Calu3 (cell line): ENCODE measurements around the gene TK2. TPM values are rescaled to one million over a fixed set of nuclear protein-coding genes. Genes with fewer than 3 reads are reported as not detected.

Experiments used
- BruUV-seq: library from RNA; stranded (reverse); fragments of 400-500 nt; replicated peaks from 2 replicates; lab custom pipeline; 2021; lab: Mats Ljungman, UMichigan
- CTCF ChIA-PET: fragments of 300-600 bp; sonication (Branson Sonifier 250); formaldehyde crosslinking; loops from one replicate; lab custom pipeline; 2022; ENCODE audit warnings: antibody characterized with exemption; lab: Charles Lee
- DNase-seq: peaks from one replicate; pipeline ENCODE4 v3.0.0; 2022
- H3K27ac Mint-ChIP-seq: one replicate; pipeline ENCODE4 v1.8.0; 2022; ENCODE audit warnings: mixed read lengths; ENCODE audit not compliant: unreplicated experiment
- H3K27me3 Mint-ChIP-seq: one replicate; pipeline ENCODE4 v1.8.0; 2022; ENCODE audit warnings: mixed read lengths; ENCODE audit not compliant: unreplicated experiment
- H3K36me3 Mint-ChIP-seq: one replicate; pipeline ENCODE4 v1.8.0; 2022; ENCODE audit warnings: mild to moderate bottlenecking, moderate library complexity, mixed read lengths; ENCODE audit not compliant: insufficient read depth, unreplicated experiment
- H3K4me1 Mint-ChIP-seq: one replicate; pipeline ENCODE4 v1.8.0; 2022; ENCODE audit warnings: mild to moderate bottlenecking, low read depth, mixed read lengths; ENCODE audit not compliant: unreplicated experiment
- H3K4me3 Mint-ChIP-seq: one replicate; pipeline ENCODE4 v1.8.0; 2022; ENCODE audit warnings: mild to moderate bottlenecking, low read depth, moderate library complexity, mixed read lengths; ENCODE audit not compliant: unreplicated experiment
- H3K9me3 Mint-ChIP-seq: one replicate; pipeline ENCODE4 v1.8.0; 2022; ENCODE audit warnings: low read depth, mixed read lengths; ENCODE audit not compliant: unreplicated experiment
- CTCF ChIP-seq: fragments of 200-600 bp; IDR thresholded peaks from one replicate; pipeline ENCODE4 v1.8.0; 2022; ENCODE audit warnings: antibody characterized with exemption; ENCODE audit not compliant: unreplicated experiment
- intact Hi-C: fragments of 100-400 bp; cut with micrococcal nuclease; formaldehyde crosslinking; loops from one replicate; pipeline ENCODE4 v1.10.0; 2022; ENCODE audit not compliant: unreplicated experiment
- total RNA-seq: library from RNA; stranded (reverse); gene quantifications from 2 replicates; pipeline ENCODE4 v1.2.3, GENCODE V29; 2022

Gene TK2
- total RNA-seq, 1 experiment from 2014 or later: 53.2 TPM

GRCh38 chr16:66548868-66549267, 1.1 kb downstream of the TK2 start:
- CTCF ChIA-PET: no interaction called here
- intact Hi-C loops: no loop called here

GRCh38 chr16:66548068-66548467, 1.9 kb downstream of the TK2 start:
- H3K4me1 Mint-ChIP-seq: peaks cover 36% of the 10 kb centered on the region
- peaks cover 73% of the 10 kb centered on the region for H3K36me3 Mint-ChIP-seq
- CTCF ChIA-PET: no interaction called here
- BruUV-seq: no TSS peak
- H3K27ac Mint-ChIP-seq: peak overlapping the region; percentile 69
- H3K4me3 Mint-ChIP-seq: peak overlapping the region; percentile 77
- no peak for TF ChIP-seq CTCF
- no peaks in the 10 kb centered on the region for H3K9me3 Mint-ChIP-seq
- intact Hi-C loops: no loop called here
- no peaks in the 10 kb centered on the region for H3K27me3 Mint-ChIP-seq
- DNase-seq: no peak

More at GRCh38 chr16:66548868-66549267, 1.1 kb downstream of the TK2 start:
- TF ChIP-seq CTCF: no peak
- Mint-ChIP-seq H3K27me3 (no peaks in the 10 kb centered on the region), H3K27ac (peak overlapping the region; percentile 69), H3K4me3 (peak overlapping the region; percentile 77), H3K36me3 (peaks cover 81% of the 10 kb centered on the region), H3K9me3 (no peaks in the 10 kb centered on the region), H3K4me1 (peaks cover 44% of the 10 kb centered on the region)
- no TSS peak for BruUV-seq
- no peak for DNase-seq

- TF ChIP-seq CTCF: no peak
- BruUV-seq: no TSS peak
These were observed 2.6 kb downstream of the TK2 start for GRCh38 chr16:66547101-66547989.

GRCh38 chr16:66544016-66544757, 5.7 kb downstream of the TK2 start:
- no peak for TF ChIP-seq CTCF
- BruUV-seq: no TSS peak
- Mint-ChIP-seq H3K36me3 (peaks cover 65% of the 10 kb centered on the region), H3K4me1 (peaks cover 26% of the 10 kb centered on the region), H3K27ac (no peak overlapping the region), H3K27me3 (no peaks in the 10 kb centered on the region), H3K9me3 (no peaks in the 10 kb centered on the region), H3K4me3 (no peak overlapping the region)
- intact Hi-C loops: no loop called here
- no peak for DNase-seq
- CTCF ChIA-PET: no interaction called here

More at GRCh38 chr16:66547101-66547989, 2.6 kb downstream of the TK2 start:
- intact Hi-C loops: no loop called here
- CTCF ChIA-PET: interaction anchor here (0.7 kb wide), 1 partner anchor 34 kb away, joined by 3 read pairs; no protein-coding TSS in a partner anchor
- Mint-ChIP-seq H3K4me3 (no peak overlapping the region), H3K27ac (no peak overlapping the region), H3K4me1 (peaks cover 35% of the 10 kb centered on the region), H3K9me3 (no peaks in the 10 kb centered on the region), H3K36me3 (peaks cover 66% of the 10 kb centered on the region), H3K27me3 (no peaks in the 10 kb centered on the region)
- DNase-seq: no peak
